HepG2 (cell line): ENCODE data around the gene SRCIN1. TPM values are rescaled to one million over a fixed set of nuclear protein-coding genes. Genes with fewer than 3 reads are reported as not detected.

ENCODE experiments used
- HDAC1 ChIP-seq: sonication (generic); formaldehyde crosslinking; IDR thresholded peaks from 2 replicates; pipeline ENCODE4 v1.5.1; 2020; ENCODE audit warnings: mild to moderate bottlenecking, missing genetic modification reagents
- MBNL3 ChIP-seq: fragments of 250-450 bp; sonication (Bioruptor Pico); conservative IDR thresholded peaks from 2 replicates; pipeline ENCODE4 v1.8.0; 2022; ENCODE audit warnings: mild to moderate bottlenecking, inconsistent platforms
- NFRKB ChIP-seq: fragments of 450-650 bp; IDR thresholded peaks from 2 replicates; pipeline ENCODE4 v1.6.1; 2017
- SALL2 ChIP-seq: sonication (generic); formaldehyde crosslinking; IDR thresholded peaks from 2 replicates; pipeline ENCODE4 v1.8.1; 2023; ENCODE audit warnings: mild to moderate bottlenecking, missing genetic modification reagents, inconsistent platforms
- TOPORS ChIP-seq: sonication (generic); formaldehyde crosslinking; IDR thresholded peaks from 2 replicates; pipeline ENCODE4 v1.8.0; 2023; ENCODE audit warnings: mild to moderate bottlenecking, missing genetic modification reagents
- ZNF263 ChIP-seq: sonication (generic); formaldehyde crosslinking; IDR thresholded peaks from 2 replicates; pipeline ENCODE4 v1.4.0; 2020; ENCODE audit warnings: missing genetic modification reagents
- ZNF343 ChIP-seq: sonication (generic); formaldehyde crosslinking; IDR thresholded peaks from 2 replicates; pipeline ENCODE4 v1.4.0; 2020; ENCODE audit warnings: mild to moderate bottlenecking, missing genetic modification reagents
- ZNF614 ChIP-seq: IDR thresholded peaks from 2 replicates; pipeline ENCODE4 v1.6.1; 2018; ENCODE audit warnings: missing biosample characterization, missing genetic modification reagents, inconsistent platforms, borderline replicate concordance
- ZNF720 ChIP-seq: sonication (generic); formaldehyde crosslinking; IDR thresholded peaks from 2 replicates; pipeline ENCODE4 v1.4.0; 2020; ENCODE audit warnings: missing genetic modification reagents
- polyA plus RNA-seq, 8 experiments: library from polyadenylated mRNA; depleted of rRNA in 3 of 8; stranded (reverse) in 7 of 8; unstranded in 1 of 8; fragments of >200 nt; fragmentation: Illumina TruSeq in 4 of 8; extraction: Trizol in 4 of 8; gene quantifications; 2 replicates each; pipeline versions ENCODE4 v1.2.1 to v1.2.3, GENCODE V29; 2011 to 2016; ENCODE audit warnings: low read depth in 4 of 8, missing spikeins in 1 of 8, mixed read lengths in 1 of 8; ENCODE audit not compliant: insufficient read depth in 1 of 8
- total RNA-seq, 5 experiments: library from RNA; depleted of rRNA; stranded (reverse); fragments of >200 nt; fragmentation: Illumina TruSeq; extraction: Trizol; gene quantifications; 2 replicates each; pipeline ENCODE4 v1.2.3, GENCODE V29; 2016; ENCODE audit warnings: low read depth in 1 of 5
- TF ChIP-seq, protein P1 (sequence below): sonication (generic); formaldehyde crosslinking; IDR thresholded peaks from 2 replicates; pipeline ENCODE4 v1.4.0; 2020; ENCODE audit warnings: missing genetic modification reagents, borderline replicate concordance
- TF ChIP-seq, protein P2 (sequence below): sonication (generic); formaldehyde crosslinking; IDR thresholded peaks from 2 replicates; pipeline ENCODE4 v1.4.0; 2020; ENCODE audit warnings: missing genetic modification reagents
- TF ChIP-seq, protein P3 (sequence below): sonication (generic); formaldehyde crosslinking; IDR thresholded peaks from 2 replicates; pipeline ENCODE4 v1.4.0; 2020; ENCODE audit warnings: missing genetic modification reagents
- TF ChIP-seq, protein P4 (sequence below): sonication (generic); formaldehyde crosslinking; IDR thresholded peaks from 2 replicates; pipeline ENCODE4 v1.4.0; 2020; ENCODE audit warnings: missing genetic modification reagents; ENCODE audit errors: not compliant biosample characterization
- TF ChIP-seq, protein P5 (sequence below): sonication (generic); formaldehyde crosslinking; IDR thresholded peaks from 2 replicates; pipeline ENCODE4 v1.8.0; 2022; ENCODE audit warnings: mild to moderate bottlenecking, missing genetic modification reagents; ENCODE audit not compliant: insufficient replicate concordance
- TF ChIP-seq, protein P6 (sequence below): sonication (generic); formaldehyde crosslinking; IDR thresholded peaks from 2 replicates; pipeline ENCODE4 v1.4.0; 2020; ENCODE audit warnings: mild to moderate bottlenecking, missing genetic modification reagents

The SRCIN1 gene
- total and polyA plus RNA-seq, 2 of the 13 experiments (the other 11 are each of a cell fraction or from before 2014, with no cell fraction given), result 1.2 to 9.6 TPM

DNA sequence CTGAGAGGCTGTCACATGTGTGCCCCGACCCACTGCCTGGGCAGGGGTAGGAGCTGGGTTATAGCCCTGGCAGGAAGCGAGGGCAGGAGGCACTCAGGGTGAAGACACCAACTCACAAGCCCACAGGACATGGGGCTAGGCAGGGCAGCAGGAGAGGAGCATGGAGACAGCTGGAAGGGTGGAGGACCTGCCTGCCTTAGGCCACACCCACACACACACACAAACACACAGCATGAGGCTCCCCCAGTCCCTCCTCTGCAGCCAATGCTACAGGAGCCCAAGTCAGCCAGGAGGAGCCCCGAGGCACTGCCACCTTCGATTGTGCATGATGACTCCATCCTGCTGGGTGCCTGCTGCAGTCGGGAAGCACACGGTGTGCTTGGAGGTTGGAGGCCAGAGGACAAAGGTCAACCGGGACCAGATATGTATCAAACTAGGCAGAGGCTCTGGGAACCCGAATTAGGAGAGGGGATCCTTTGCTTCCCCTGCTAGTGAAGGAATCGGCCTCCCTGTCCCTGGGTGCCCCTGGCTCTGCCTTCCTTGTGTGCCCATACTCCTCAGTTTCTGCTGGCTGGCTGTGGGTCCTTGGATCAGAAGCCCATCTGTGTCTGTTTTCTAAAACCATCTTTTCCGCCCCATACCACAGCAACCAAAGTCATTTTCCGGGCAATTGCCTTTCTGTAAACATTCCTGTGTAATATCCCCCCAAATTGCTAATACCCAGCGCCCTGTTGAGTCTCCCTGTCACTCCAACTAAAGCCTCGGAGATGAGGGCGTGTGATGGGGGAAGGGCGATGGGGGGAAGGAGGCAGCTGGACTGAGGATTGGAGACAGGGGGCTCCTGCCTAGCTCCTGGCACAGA is 20.5 kb downstream of the SRCIN1 start (continued):
- TF ChIP-seq, protein P1, sequence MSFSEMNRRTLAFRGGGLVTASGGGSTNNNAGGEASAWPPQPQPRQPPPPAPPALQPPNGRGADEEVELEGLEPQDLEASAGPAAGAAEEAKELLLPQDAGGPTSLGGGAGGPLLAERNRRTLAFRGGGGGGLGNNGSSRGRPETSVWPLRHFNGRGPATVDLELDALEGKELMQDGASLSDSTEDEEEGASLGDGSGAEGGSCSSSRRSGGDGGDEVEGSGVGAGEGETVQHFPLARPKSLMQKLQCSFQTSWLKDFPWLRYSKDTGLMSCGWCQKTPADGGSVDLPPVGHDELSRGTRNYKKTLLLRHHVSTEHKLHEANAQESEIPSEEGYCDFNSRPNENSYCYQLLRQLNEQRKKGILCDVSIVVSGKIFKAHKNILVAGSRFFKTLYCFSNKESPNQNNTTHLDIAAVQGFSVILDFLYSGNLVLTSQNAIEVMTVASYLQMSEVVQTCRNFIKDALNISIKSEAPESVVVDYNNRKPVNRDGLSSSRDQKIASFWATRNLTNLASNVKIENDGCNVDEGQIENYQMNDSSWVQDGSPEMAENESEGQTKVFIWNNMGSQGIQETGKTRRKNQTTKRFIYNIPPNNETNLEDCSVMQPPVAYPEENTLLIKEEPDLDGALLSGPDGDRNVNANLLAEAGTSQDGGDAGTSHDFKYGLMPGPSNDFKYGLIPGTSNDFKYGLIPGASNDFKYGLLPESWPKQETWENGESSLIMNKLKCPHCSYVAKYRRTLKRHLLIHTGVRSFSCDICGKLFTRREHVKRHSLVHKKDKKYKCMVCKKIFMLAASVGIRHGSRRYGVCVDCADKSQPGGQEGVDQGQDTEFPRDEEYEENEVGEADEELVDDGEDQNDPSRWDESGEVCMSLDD (CRISPR knock-in tag), result no peak
- peak; percentile 98 for TF ChIP-seq ZNF343 (CRISPR knock-in tag)
- TF ChIP-seq HDAC1, result no peak
- TF ChIP-seq MBNL3 (CRISPR knock-in tag), result no peak
- TF ChIP-seq, protein P2, sequence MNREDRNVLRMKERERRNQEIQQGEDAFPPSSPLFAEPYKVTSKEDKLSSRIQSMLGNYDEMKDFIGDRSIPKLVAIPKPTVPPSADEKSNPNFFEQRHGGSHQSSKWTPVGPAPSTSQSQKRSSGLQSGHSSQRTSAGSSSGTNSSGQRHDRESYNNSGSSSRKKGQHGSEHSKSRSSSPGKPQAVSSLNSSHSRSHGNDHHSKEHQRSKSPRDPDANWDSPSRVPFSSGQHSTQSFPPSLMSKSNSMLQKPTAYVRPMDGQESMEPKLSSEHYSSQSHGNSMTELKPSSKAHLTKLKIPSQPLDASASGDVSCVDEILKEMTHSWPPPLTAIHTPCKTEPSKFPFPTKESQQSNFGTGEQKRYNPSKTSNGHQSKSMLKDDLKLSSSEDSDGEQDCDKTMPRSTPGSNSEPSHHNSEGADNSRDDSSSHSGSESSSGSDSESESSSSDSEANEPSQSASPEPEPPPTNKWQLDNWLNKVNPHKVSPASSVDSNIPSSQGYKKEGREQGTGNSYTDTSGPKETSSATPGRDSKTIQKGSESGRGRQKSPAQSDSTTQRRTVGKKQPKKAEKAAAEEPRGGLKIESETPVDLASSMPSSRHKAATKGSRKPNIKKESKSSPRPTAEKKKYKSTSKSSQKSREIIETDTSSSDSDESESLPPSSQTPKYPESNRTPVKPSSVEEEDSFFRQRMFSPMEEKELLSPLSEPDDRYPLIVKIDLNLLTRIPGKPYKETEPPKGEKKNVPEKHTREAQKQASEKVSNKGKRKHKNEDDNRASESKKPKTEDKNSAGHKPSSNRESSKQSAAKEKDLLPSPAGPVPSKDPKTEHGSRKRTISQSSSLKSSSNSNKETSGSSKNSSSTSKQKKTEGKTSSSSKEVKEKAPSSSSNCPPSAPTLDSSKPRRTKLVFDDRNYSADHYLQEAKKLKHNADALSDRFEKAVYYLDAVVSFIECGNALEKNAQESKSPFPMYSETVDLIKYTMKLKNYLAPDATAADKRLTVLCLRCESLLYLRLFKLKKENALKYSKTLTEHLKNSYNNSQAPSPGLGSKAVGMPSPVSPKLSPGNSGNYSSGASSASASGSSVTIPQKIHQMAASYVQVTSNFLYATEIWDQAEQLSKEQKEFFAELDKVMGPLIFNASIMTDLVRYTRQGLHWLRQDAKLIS, result no peak
- TF ChIP-seq NFRKB, result no peak
- TF ChIP-seq, protein P3, sequence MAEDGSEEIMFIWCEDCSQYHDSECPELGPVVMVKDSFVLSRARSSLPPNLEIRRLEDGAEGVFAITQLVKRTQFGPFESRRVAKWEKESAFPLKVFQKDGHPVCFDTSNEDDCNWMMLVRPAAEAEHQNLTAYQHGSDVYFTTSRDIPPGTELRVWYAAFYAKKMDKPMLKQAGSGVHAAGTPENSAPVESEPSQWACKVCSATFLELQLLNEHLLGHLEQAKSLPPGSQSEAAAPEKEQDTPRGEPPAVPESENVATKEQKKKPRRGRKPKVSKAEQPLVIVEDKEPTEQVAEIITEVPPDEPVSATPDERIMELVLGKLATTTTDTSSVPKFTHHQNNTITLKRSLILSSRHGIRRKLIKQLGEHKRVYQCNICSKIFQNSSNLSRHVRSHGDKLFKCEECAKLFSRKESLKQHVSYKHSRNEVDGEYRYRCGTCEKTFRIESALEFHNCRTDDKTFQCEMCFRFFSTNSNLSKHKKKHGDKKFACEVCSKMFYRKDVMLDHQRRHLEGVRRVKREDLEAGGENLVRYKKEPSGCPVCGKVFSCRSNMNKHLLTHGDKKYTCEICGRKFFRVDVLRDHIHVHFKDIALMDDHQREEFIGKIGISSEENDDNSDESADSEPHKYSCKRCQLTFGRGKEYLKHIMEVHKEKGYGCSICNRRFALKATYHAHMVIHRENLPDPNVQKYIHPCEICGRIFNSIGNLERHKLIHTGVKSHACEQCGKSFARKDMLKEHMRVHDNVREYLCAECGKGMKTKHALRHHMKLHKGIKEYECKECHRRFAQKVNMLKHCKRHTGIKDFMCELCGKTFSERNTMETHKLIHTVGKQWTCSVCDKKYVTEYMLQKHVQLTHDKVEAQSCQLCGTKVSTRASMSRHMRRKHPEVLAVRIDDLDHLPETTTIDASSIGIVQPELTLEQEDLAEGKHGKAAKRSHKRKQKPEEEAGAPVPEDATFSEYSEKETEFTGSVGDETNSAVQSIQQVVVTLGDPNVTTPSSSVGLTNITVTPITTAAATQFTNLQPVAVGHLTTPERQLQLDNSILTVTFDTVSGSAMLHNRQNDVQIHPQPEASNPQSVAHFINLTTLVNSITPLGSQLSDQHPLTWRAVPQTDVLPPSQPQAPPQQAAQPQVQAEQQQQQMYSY (CRISPR knock-in tag), result no peak
- TF ChIP-seq, protein P4, sequence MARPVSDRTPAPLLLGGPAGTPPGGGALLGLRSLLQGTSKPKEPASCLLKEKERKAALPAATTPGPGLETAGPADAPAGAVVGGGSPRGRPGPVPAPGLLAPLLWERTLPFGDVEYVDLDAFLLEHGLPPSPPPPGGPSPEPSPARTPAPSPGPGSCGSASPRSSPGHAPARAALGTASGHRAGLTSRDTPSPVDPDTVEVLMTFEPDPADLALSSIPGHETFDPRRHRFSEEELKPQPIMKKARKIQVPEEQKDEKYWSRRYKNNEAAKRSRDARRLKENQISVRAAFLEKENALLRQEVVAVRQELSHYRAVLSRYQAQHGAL (CRISPR knock-in tag), result no peak
- TF ChIP-seq ZNF614 (CRISPR knock-in tag), result no peak
- TF ChIP-seq, protein P5, sequence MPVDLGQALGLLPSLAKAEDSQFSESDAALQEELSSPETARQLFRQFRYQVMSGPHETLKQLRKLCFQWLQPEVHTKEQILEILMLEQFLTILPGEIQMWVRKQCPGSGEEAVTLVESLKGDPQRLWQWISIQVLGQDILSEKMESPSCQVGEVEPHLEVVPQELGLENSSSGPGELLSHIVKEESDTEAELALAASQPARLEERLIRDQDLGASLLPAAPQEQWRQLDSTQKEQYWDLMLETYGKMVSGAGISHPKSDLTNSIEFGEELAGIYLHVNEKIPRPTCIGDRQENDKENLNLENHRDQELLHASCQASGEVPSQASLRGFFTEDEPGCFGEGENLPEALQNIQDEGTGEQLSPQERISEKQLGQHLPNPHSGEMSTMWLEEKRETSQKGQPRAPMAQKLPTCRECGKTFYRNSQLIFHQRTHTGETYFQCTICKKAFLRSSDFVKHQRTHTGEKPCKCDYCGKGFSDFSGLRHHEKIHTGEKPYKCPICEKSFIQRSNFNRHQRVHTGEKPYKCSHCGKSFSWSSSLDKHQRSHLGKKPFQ, result no peak
- no peak; the same call in 1 of the 2 replicates for TF ChIP-seq ZNF263
- TF ChIP-seq, protein P6, sequence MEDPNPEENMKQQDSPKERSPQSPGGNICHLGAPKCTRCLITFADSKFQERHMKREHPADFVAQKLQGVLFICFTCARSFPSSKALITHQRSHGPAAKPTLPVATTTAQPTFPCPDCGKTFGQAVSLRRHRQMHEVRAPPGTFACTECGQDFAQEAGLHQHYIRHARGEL (CRISPR knock-in tag), result no peak
- no peak for TF ChIP-seq TOPORS (CRISPR knock-in tag)
- no peak for TF ChIP-seq ZNF720 (CRISPR knock-in tag)
- peak; percentile 14; the same call in 1 of the 2 replicates for TF ChIP-seq SALL2
